Loucy (cell line): ENCODE measurements around the gene INO80C.

Experiments
- CTCF ChIP-seq: fragments of 200-600 bp; sonication (generic); conservative IDR thresholded peaks from 2 replicates; pipeline ENCODE4 v1.5.1; 2014; ENCODE audit warnings: mild to moderate bottlenecking, antibody characterized with exemption, low read length
- EZH2phosphoT487 ChIP-seq: fragments of 200-600 bp; IDR thresholded peaks from 2 replicates; pipeline ENCODE4 v1.6.1; 2018; ENCODE audit warnings: antibody characterized with exemption, mild to moderate bottlenecking, moderate library complexity, borderline replicate concordance

- TF ChIP-seq CTCF, result no peak
- TF ChIP-seq EZH2phosphoT487, result no peak
Measured at GRCh38 chr18:35418610-35419009, 79.2 kb downstream of the INO80C start.
